Endothelial cell of umbilical vein (primary cell): ENCODE measurements around the gene SGCE.

Source experiments
- CTCF ChIP-seq, 2 donors: IDR thresholded peaks; 1 replicate in 1 of 2; 2 replicates in 1 of 2; pipeline ENCODE4 v1.5.1; 2011; ENCODE audit warnings: low read length in 2 of 2, mild to moderate bottlenecking in 2 of 2, moderate library complexity in 2 of 2, control low read depth in 1 of 2, inconsistent platforms in 1 of 2, low read depth in 1 of 2; ENCODE audit not compliant: insufficient read depth in 1 of 2; ENCODE audit errors: extremely low read depth in 1 of 2
- EZH2 ChIP-seq: IDR thresholded peaks from 2 replicates; pipeline ENCODE4 v1.6.1; 2012; ENCODE audit warnings: borderline replicate concordance, low read depth, mild to moderate bottlenecking, moderate library complexity, low read length, inconsistent platforms; ENCODE audit not compliant: severe bottlenecking
- FOS ChIP-seq: IDR thresholded peaks from 2 replicates; pipeline ENCODE4 v1.6.1; 2011; ENCODE audit warnings: mild to moderate bottlenecking, low read length, moderate library complexity, borderline replicate concordance; ENCODE audit not compliant: insufficient read depth
- JUN ChIP-seq: IDR thresholded peaks from 2 replicates; pipeline ENCODE4 v1.6.1; 2011; ENCODE audit warnings: borderline replicate concordance, low read depth; ENCODE audit not compliant: insufficient read length, insufficient read depth
- MAX ChIP-seq: IDR thresholded peaks from 2 replicates; pipeline ENCODE4 v1.6.1; 2011; ENCODE audit not compliant: insufficient read depth, insufficient read length
- MYC ChIP-seq: IDR thresholded peaks from one replicate; pipeline ENCODE4 v1.6.1; 2011; ENCODE audit warnings: mild to moderate bottlenecking, low read depth, low read length
- POLR2A ChIP-seq: IDR thresholded peaks from 2 replicates; pipeline ENCODE4 v1.6.1; 2012; ENCODE audit warnings: low read depth, mild to moderate bottlenecking, control low read depth, low read length
- POLR2AphosphoS5 ChIP-seq: IDR thresholded peaks from 2 replicates; pipeline ENCODE4 v1.6.1; 2012; ENCODE audit warnings: low read depth, mild to moderate bottlenecking, control low read depth, low read length, moderate library complexity; ENCODE audit not compliant: insufficient read depth

DNA sequence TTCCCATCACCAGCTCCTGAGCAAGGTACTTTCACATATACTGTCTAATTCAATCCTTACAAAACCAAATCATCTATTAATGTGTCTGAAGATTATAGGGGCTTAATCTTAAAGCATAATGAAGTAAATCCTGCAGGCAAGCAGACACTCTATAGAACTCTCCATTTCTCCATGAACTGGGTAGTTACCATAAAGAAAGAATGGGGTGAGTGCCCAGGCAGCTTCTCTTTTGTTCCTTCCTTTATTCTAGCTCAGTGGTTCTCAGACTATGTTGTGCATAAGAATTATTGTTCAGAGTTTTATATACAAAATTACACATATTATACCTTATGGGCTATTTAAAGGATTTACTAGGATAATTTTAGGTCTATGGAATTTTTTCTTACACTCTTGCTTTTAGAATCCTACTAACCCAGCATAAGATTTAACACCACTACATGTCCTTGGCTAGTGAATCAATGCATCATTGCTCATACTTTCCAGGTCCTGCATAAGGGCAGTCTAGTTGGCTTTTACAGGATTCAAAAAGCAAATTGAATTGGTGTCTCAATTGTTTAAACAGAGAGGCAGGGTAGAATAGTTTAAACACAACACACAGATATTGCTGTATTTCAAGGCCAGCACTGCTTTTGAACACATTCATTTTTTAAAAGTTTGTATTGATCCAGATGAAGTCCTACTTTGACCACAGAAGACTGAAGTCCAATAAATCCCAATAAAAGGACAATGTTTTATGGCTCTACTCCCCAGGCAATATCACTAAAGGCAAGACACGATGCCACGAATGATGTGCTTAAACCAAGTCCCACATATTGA, 12.9 kb downstream of the SGCE start:
- TF ChIP-seq POLR2A, result no peak
- no peak for TF ChIP-seq EZH2
- no peak for TF ChIP-seq CTCF (IDR thresholded peaks at IDR 0.05; ENCODE audit: extremely low read depth in 1 of 2, insufficient read depth in 1 of 2, low read depth in 1 of 2, low read length in 2 of 2)
- no peak for TF ChIP-seq POLR2AphosphoS5
- TF ChIP-seq MAX, result no peak
- no peak for TF ChIP-seq FOS
- TF ChIP-seq MYC, result no peak
- no peak for TF ChIP-seq JUN
